CD8-positive, alpha-beta memory T cell (primary cell): ENCODE data around the gene TBC1D4. TPM values are rescaled to one million over a fixed set of nuclear protein-coding genes. Genes with fewer than 3 reads are reported as not detected.

ENCODE experiments used
- CTCF ChIA-PET: fragments of 350-600 bp; sonication (Branson Sonifier 250); formaldehyde crosslinking; loops from one replicate; lab custom pipeline; 2021; ENCODE audit warnings: antibody characterized with exemption; lab: Charles Lee
- POLR2A ChIA-PET: fragments of 350-600 bp; sonication (Branson Sonifier 250); formaldehyde crosslinking; loops from one replicate; lab custom pipeline; 2021; ENCODE audit warnings: antibody characterized with exemption; lab: Charles Lee
- DNase-seq, 5 donors: peaks; one replicate each; pipeline versions ENCODE4 v3.0.0 to v3.0.0-alpha.2; 2020 to 2022; ENCODE audit warnings: mixed read lengths in 1 of 5
- H3K27ac ChIP-seq: one replicate; pipeline ENCODE4 v1.7.0; 2013; ENCODE audit warnings: low read depth, mild to moderate bottlenecking, low read length, moderate library complexity
- H3K27me3 ChIP-seq: 2 replicates; pipeline ENCODE4 v1.7.0; 2013; ENCODE audit warnings: low read length, mild to moderate bottlenecking; ENCODE audit not compliant: insufficient read depth, poor library complexity, severe bottlenecking
- H3K36me3 ChIP-seq: 2 replicates; pipeline ENCODE4 v1.7.0; 2013; ENCODE audit warnings: mild to moderate bottlenecking, low read length, moderate library complexity; ENCODE audit not compliant: insufficient read depth
- H3K4me1 ChIP-seq: 2 replicates; pipeline ENCODE4 v1.7.0; 2013; ENCODE audit warnings: mild to moderate bottlenecking, low read length, moderate library complexity; ENCODE audit not compliant: insufficient read depth
- H3K4me3 ChIP-seq: 2 replicates; pipeline ENCODE4 v1.7.0; 2013; ENCODE audit warnings: mild to moderate bottlenecking, low read length
- H3K9me3 ChIP-seq: 2 replicates; pipeline ENCODE4 v1.7.0; 2013; ENCODE audit warnings: mild to moderate bottlenecking, low read length
- H3K27ac Mint-ChIP-seq, 8 donors: one replicate each; pipeline ENCODE4 v1.8.0; 2020 to 2021; ENCODE audit warnings: mixed read lengths in 8 of 8, mild to moderate bottlenecking in 6 of 8, inconsistent platforms in 3 of 8, moderate library complexity in 3 of 8
- H3K27me3 Mint-ChIP-seq, 2 donors: one replicate each; pipeline ENCODE4 v1.8.0; 2020 to 2021; ENCODE audit warnings: mixed read lengths in 2 of 2, mild to moderate bottlenecking in 1 of 2, moderate library complexity in 1 of 2
- H3K36me3 Mint-ChIP-seq, 3 donors: one replicate each; pipeline ENCODE4 v1.8.0; 2020 to 2021; ENCODE audit warnings: mixed read lengths in 3 of 3, inconsistent platforms in 1 of 3, mild to moderate bottlenecking in 1 of 3
- H3K4me1 Mint-ChIP-seq, 3 donors: one replicate each; pipeline ENCODE4 v1.8.0; 2020 to 2021; ENCODE audit warnings: mixed read lengths in 3 of 3, inconsistent platforms in 1 of 3, mild to moderate bottlenecking in 1 of 3
- H3K4me3 Mint-ChIP-seq, 7 donors: one replicate each; pipeline ENCODE4 v1.8.0; 2020 to 2021; ENCODE audit warnings: mixed read lengths in 7 of 7, mild to moderate bottlenecking in 6 of 7, moderate library complexity in 4 of 7, inconsistent platforms in 2 of 7
- H3K9me3 Mint-ChIP-seq, 5 donors: one replicate each; pipeline ENCODE4 v1.8.0; 2020 to 2022; ENCODE audit warnings: mixed read lengths in 5 of 5, mild to moderate bottlenecking in 3 of 5, moderate library complexity in 2 of 5, inconsistent platforms in 1 of 5
- polyA plus RNA-seq: library from polyadenylated mRNA; unstranded; fragments of 300-500 nt; fragmentation: Illumina TruSeq; gene quantifications from one replicate; pipeline ENCODE4 v1.2.3, GENCODE V29; 2021
- total RNA-seq, 2 experiments: library from RNA; stranded (reverse); gene quantifications; one replicate each; pipeline ENCODE4 v1.2.3, GENCODE V29; 2021

The TBC1D4 gene
- total and polyA plus RNA-seq, 3 experiments from 2014 or later: 10.7 to 50.8 (median 45.7) TPM

DNA sequence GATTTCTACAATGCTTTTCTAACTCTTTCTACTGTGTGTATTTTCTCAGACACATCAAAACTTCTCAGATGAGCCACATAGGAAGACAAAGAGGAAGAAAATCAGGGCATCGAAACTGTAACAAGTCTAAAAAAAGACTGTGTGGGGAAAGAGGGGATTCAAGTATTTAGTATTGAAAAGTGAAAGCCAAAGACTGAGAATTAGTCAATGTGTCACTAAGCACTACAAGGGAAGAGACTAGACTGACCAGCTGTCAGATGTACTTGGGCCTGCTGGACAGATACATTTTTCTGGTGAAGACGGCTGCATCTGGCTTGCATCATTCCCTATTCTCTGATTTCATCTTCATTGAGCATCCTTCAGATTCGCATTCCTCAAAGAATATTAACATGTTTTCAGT is 30.3 kb upstream of the TBC1D4 start:
- Histone ChIP-seq H3K27me3 (no peaks in the 10 kb centered on the region), H3K4me3 (no peak overlapping the region), H3K36me3 (no peaks in the 10 kb centered on the region), H3K27ac (no peak overlapping the region), H3K4me1 (no peaks in the 10 kb centered on the region), H3K9me3 (no peaks in the 10 kb centered on the region)
- H3K27ac Mint-ChIP-seq: no peak overlapping the region
- ChIA-PET POLR2A (no interaction called here), CTCF (no interaction called here)
- no peaks in the 10 kb centered on the region for H3K4me1 Mint-ChIP-seq
- DNase-seq: no peak
- no peaks in the 10 kb centered on the region for H3K9me3 Mint-ChIP-seq
- peaks cover 0 to 3% (median 0%) of the 10 kb centered on the region in 3 donors for H3K36me3 Mint-ChIP-seq
- H3K4me3 Mint-ChIP-seq: no peak overlapping the region
- H3K27me3 Mint-ChIP-seq: peaks cover 9 to 35% of the 10 kb centered on the region in 2 donors

GRCh38 chr13:75511051-75511625 is 29.2 kb upstream of the TBC1D4 start:
- H3K4me3 ChIP-seq: no peak overlapping the region
- CTCF ChIA-PET: no interaction called here
- no peaks in the 10 kb centered on the region for H3K4me1 Mint-ChIP-seq
- peaks cover 9 to 35% of the 10 kb centered on the region in 2 donors for H3K27me3 Mint-ChIP-seq
- no peaks in the 10 kb centered on the region for H3K9me3 Mint-ChIP-seq
- H3K27ac ChIP-seq: no peak overlapping the region
- DNase-seq: no peak
- H3K27ac Mint-ChIP-seq: no peak overlapping the region
- no peaks in the 10 kb centered on the region for H3K36me3 ChIP-seq
- no peaks in the 10 kb centered on the region for H3K9me3 ChIP-seq
- no peaks in the 10 kb centered on the region for H3K27me3 ChIP-seq
- H3K36me3 Mint-ChIP-seq: peaks cover 0 to 3% (median 0%) of the 10 kb centered on the region in 3 donors
- no peak overlapping the region for H3K4me3 Mint-ChIP-seq
- no peaks in the 10 kb centered on the region for H3K4me1 ChIP-seq
- POLR2A ChIA-PET: no interaction called here

DNA sequence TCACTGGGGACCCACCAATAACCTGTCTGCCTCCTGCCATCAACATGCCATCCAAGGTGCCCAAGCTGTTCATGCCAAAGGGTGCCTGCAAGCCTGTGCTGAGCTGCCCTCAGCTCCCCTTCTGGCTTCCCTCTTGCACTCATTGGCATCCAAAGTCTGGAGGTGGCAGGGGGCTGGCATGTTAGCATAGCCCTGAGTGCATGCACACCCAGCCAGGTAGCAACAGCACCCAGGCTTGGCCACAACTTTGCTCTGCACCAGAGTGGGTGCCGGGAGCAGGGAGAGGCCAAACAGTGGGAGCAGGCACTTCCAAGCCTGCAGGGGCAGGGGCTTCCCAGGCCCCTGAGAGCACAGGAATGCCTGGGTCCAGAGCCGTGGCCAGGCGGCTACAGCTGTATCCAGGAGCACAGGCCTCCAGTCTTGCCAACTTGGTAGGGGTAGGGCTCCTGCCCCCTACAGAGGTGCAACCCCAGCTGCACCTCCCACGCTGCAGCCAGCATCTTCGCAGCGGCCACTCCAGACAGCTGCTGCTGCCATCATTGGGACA is 26.1 kb upstream of the TBC1D4 start:
- ChIA-PET POLR2A (no interaction called here), CTCF (no interaction called here)
- no peaks in the 10 kb centered on the region for H3K4me1 Mint-ChIP-seq

GRCh38 chr13:75507027-75508001 is 25.3 kb upstream of the TBC1D4 start:
- no peaks in the 10 kb centered on the region for H3K9me3 ChIP-seq
- H3K4me3 Mint-ChIP-seq: no peak overlapping the region
- H3K27ac ChIP-seq: no peak overlapping the region
- no peaks in the 10 kb centered on the region for H3K4me1 Mint-ChIP-seq
- CTCF ChIA-PET: no interaction called here
- H3K27me3 Mint-ChIP-seq: peaks cover 5 to 11% of the 10 kb centered on the region in 2 donors
- no peaks in the 10 kb centered on the region for H3K27me3 ChIP-seq
- no peaks in the 10 kb centered on the region for H3K4me1 ChIP-seq
- no peaks in the 10 kb centered on the region for H3K36me3 Mint-ChIP-seq
- H3K27ac Mint-ChIP-seq: peak overlapping the region in 1 of 8 donors; percentile 30
- no peaks in the 10 kb centered on the region for H3K36me3 ChIP-seq
- no peaks in the 10 kb centered on the region for H3K9me3 Mint-ChIP-seq
- POLR2A ChIA-PET: no interaction called here
- no peak for DNase-seq
- no peak overlapping the region for H3K4me3 ChIP-seq

More for the DNA sequence above, 26.1 kb upstream of the TBC1D4 start:
- Histone ChIP-seq H3K27ac (no peak overlapping the region), H3K36me3 (no peaks in the 10 kb centered on the region), H3K4me1 (no peaks in the 10 kb centered on the region), H3K9me3 (no peaks in the 10 kb centered on the region), H3K4me3 (no peak overlapping the region), H3K27me3 (no peaks in the 10 kb centered on the region)
- no peaks in the 10 kb centered on the region for H3K36me3 Mint-ChIP-seq
- DNase-seq: no peak
- H3K27ac Mint-ChIP-seq: no peak overlapping the region
- peaks cover 7 to 17% of the 10 kb centered on the region in 2 donors for H3K27me3 Mint-ChIP-seq
- H3K9me3 Mint-ChIP-seq: no peaks in the 10 kb centered on the region
- H3K4me3 Mint-ChIP-seq: no peak overlapping the region

DNA sequence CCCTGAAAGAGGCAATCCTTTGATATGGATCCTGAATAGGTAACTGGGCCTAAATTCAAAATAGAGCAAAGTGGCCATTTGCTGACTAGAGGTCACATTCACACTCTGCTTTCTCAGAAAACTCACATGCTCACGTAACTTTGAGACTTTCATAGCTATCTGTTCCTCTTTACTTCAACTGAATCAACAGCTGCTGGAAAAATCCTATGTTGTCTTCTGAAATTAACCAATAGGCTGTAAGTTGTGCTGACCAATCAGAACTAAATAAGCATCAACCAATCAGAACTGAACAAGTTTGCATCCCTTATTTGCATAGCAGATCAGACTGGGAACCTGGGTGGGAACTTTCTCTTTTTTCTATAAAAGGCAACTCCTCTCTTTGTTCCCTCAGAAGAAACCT is 24.0 kb upstream of the TBC1D4 start:
- Mint-ChIP-seq H3K27me3 (peaks cover 5 to 7% of the 10 kb centered on the region in 2 donors), H3K36me3 (no peaks in the 10 kb centered on the region), H3K4me1 (no peaks in the 10 kb centered on the region), H3K9me3 (no peaks in the 10 kb centered on the region), H3K27ac (no peak overlapping the region), H3K4me3 (no peak overlapping the region)
- Histone ChIP-seq H3K27ac (no peak overlapping the region), H3K4me3 (no peak overlapping the region), H3K27me3 (no peaks in the 10 kb centered on the region), H3K9me3 (no peaks in the 10 kb centered on the region), H3K4me1 (no peaks in the 10 kb centered on the region), H3K36me3 (no peaks in the 10 kb centered on the region)
- ChIA-PET POLR2A (no interaction called here), CTCF (no interaction called here)
- DNase-seq: no peak

DNA sequence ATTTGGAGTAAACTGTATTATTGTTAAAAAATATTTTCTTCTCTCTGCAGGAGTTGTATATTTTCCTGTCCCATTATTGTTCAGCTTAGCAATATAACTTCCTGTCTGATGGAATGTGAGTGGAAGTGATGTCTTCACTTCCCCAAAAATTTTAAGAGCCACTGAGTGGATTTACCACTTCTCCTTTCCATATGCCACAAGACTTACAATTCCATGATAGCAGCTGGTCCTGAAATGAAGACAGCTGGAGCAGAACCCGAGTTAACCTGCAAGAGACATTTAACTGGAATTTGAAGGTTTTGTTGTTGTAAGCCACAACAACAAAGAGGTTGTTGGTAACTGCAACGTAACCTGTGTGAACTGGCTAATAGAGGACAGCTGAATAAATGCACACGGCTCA is 23.4 kb upstream of the TBC1D4 start:
- Histone ChIP-seq H3K4me3 (no peak overlapping the region), H3K27me3 (no peaks in the 10 kb centered on the region), H3K36me3 (no peaks in the 10 kb centered on the region), H3K9me3 (no peaks in the 10 kb centered on the region), H3K27ac (no peak overlapping the region), H3K4me1 (no peaks in the 10 kb centered on the region)
- Mint-ChIP-seq H3K27me3 (peaks cover 5 to 7% of the 10 kb centered on the region in 2 donors), H3K9me3 (no peaks in the 10 kb centered on the region), H3K4me1 (no peaks in the 10 kb centered on the region), H3K27ac (peak overlapping the region in 1 of 8 donors; percentile 24), H3K36me3 (no peaks in the 10 kb centered on the region), H3K4me3 (no peak overlapping the region)
- DNase-seq: no peak
- ChIA-PET POLR2A (no interaction called here), CTCF (no interaction called here)

GRCh38 chr13:75495938-75496337 is 14.0 kb upstream of the TBC1D4 start:
- H3K36me3 ChIP-seq: no peaks in the 10 kb centered on the region
- ChIA-PET CTCF (no interaction called here), POLR2A (no interaction called here)
- Mint-ChIP-seq H3K4me1 (no peaks in the 10 kb centered on the region), H3K27ac (no peak overlapping the region), H3K4me3 (no peak overlapping the region), H3K36me3 (no peaks in the 10 kb centered on the region), H3K9me3 (peaks cover 0 to 2% (median 0%) of the 10 kb centered on the region in 5 donors), H3K27me3 (peaks cover 10 to 52% of the 10 kb centered on the region in 2 donors)
- peaks cover 6% of the 10 kb centered on the region for H3K27me3 ChIP-seq
- H3K4me1 ChIP-seq: no peaks in the 10 kb centered on the region
- no peak for DNase-seq
- no peak overlapping the region for H3K4me3 ChIP-seq
- no peaks in the 10 kb centered on the region for H3K9me3 ChIP-seq
- no peak overlapping the region for H3K27ac ChIP-seq

- Mint-ChIP-seq H3K27me3 (peaks cover 12 to 48% of the 10 kb centered on the region in 2 donors), H3K4me3 (no peak overlapping the region), H3K36me3 (no peaks in the 10 kb centered on the region), H3K4me1 (peaks cover 0 to 6% (median 5%) of the 10 kb centered on the region in 3 donors), H3K9me3 (peaks cover 0 to 2% (median 0%) of the 10 kb centered on the region in 5 donors), H3K27ac (no peak overlapping the region)
- peaks cover 6% of the 10 kb centered on the region for H3K27me3 ChIP-seq
- no peaks in the 10 kb centered on the region for H3K9me3 ChIP-seq
- no peak overlapping the region for H3K4me3 ChIP-seq
- H3K36me3 ChIP-seq: no peaks in the 10 kb centered on the region
- ChIA-PET CTCF (no interaction called here), POLR2A (no interaction called here)
- no peak overlapping the region for H3K27ac ChIP-seq
- DNase-seq: no peak
- H3K4me1 ChIP-seq: no peaks in the 10 kb centered on the region
Observed at GRCh38 chr13:75494491-75494890, 12.5 kb upstream of the TBC1D4 start.
